ENCODE results near the gene SYT10.
"Not testable (repeated sequence)": the region's sequence is repeated elsewhere in the genome, so short reads cannot be mapped to it uniquely, and the experiment has no call there.

DNA sequence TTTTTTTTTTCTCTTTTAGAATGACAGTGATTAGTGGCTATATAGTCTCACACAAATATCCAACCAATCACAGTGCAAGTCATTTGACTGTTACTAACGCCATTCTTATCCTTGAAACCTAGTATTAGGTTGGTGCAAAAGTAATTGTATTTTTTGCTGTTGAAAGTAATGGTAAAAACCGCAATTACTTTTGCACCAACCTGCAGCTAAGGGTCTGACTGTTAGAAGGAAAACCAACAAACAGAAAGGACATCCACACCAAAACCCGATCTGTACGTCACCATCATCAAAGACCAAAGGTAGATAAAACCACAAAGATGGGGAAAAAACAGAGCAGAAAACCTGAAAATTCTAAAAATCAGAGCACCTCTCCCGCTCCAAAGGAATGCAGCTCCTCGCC lies 27.2 kb downstream of the SYT10 start:
- not testable (repeated sequence) for TF ChIP-seq EZH2 (IDR thresholded peaks at IDR 0.05); POLR2AphosphoS5 (IDR thresholded peaks at IDR 0.05; ENCODE audit: borderline replicate concordance, low read depth, low read length); FOXP2 (optimal IDR thresholded peaks at IDR 0.05; ENCODE audit: control extremely low read depth, extremely low read length, insufficient read depth)
